HG03457 (cell line): ENCODE results near the gene RPTOR.

Experiments used
- ATAC-seq: cut with Tn5 transposase; IDR thresholded peaks from one replicate; pipeline ENCODE4 v1.9.1; 2021; ENCODE audit warnings: moderate number of reproducible peaks; ENCODE audit not compliant: unreplicated experiment

Gene RPTOR

DNA sequence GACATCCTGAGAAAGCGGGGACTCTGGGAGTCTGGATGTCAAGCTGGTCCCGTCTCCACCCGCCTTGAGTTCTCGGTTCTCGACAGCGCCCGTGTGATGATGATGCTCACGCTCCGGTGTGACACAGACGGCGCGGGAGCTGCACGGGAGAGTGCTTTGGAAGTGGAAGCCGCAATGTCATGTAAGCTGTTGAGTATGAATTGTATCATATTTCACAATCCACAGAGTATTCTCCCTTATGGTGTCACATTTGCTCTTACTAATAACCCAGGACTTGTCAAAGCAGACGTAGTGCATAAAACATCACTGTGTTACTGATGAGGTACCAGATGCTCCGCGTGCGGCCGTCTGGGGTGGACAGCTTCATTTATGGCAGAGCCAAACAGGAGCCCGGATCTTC is 229.5 kb downstream of the RPTOR start:
- no peak for ATAC-seq

DNA sequence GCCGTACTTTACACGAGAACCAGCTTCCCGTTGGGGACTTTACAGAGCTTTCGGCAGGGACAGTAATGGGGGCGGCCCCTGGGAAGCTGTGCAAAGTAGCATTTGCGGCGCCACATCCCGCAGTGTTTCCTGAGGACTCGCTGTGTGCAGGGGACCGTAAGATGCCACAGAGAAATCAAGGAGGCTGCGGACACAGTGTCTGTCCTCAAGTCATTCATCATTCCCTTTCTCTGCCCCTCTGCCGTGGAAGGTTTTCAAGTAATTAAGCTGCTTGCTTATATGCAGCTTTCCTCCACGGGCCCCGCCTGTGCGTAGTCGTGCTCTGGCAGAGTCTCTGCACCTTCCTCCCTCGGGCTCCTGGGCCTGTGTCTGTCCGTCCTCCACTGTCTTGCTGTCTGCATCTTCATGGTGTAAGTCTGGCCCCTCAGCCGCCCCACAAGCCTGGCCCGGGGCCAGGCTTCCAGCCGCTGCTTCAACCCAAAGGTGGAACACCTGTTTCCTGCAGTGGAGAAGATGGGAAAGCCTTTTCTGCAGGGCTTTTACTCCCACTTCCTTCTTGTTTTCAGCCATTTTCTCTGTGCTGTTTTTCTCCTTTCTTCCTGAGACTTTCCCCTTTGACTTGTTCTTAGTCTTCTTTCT is 230.1 kb downstream of the RPTOR start:
- no peak for ATAC-seq

DNA sequence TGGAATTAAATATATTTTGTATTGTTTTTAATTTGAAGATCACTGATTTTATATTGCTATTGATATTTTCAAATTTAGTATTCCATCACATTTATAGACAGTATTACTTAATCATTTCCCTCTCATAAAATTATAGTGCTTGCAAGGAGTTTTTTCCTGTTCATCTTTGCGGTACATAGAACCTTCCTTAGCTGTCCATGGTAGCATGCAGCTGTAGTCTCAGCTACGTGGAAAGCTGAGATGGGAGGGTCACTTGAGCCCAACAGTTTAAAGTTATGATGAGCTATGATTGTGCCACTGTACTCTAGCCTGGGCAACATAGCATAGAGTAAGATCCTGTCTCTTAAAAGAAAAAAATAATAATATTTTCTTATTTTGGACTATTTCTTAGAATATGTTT is 231.2 kb downstream of the RPTOR start:
- ATAC-seq: no peak

DNA sequence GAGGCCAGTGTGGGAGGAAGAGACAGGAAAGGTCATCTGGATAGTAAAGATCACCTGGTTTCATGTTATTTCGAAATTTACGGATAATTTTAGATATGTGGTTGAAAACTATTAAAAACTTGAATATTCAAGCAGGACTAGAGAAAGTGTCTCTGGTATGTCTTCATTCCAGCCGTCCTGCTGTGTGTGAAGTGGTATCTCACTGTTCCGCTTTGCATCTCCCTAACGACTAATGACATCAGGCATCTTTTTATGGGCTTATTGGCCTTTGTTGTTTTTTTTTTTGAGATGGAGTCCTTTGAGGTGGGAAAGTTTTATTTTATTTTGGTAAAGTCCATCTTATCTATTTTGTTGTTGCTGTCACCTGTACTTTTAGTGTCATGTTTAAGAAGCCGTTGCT is 232.6 kb downstream of the RPTOR start:
- no peak for ATAC-seq

- ATAC-seq: no peak
Observed at GRCh38 chr17:80778716-80779115, 234.1 kb downstream of the RPTOR start.

- ATAC-seq: no peak
Observed at GRCh38 chr17:80779336-80779735, 234.7 kb downstream of the RPTOR start.

DNA sequence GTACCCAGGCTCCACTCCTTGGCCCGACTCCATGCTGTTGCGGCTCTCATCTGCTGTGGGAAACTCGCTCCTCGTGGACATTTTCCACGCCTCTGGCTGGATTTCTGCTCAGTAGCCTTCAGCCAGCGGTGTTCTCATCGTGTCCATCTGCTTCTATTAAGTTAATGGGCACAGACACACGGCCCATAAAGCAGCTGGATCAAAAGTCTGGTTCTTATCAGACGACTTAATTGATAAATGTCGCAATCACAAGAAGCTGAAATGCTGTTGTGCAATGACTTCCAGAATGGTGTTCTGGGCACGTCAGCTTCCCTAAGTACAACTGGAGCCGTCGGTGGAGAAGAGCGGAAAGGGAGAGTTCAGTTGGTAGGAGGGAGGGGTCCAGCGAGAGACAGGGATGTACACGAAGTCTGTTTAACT is 235.3 kb downstream of the RPTOR start:
- no peak for ATAC-seq

GRCh38 chr17:80780381-80781198 is 236.0 kb downstream of the RPTOR start:
- no peak for ATAC-seq

- ATAC-seq: no peak
Observed at GRCh38 chr17:80781211-80781610, 236.6 kb downstream of the RPTOR start.

DNA sequence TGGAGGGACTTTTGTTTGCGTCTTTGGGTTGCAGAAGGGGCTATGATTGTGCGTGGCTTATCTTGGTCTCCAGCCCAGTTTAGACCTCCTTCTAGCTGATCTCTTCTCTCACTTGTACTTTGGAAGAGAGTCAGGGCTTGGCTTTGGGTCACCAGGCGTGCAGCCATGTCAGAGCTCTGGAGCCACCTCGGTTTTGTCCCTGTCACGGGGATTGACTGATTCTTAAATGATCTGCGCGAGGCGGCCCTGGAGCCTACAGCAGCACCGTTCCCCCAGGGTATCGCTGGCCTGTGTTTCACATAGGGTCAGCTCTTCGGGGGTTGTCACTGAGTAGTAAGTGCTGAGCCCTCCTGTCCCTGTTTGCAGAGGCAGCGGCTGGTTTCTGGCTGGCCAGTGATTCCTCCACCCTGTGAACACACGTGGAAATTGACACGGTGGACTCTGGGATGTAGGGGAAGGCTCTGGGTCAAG is 237.2 kb downstream of the RPTOR start:
- no peak for ATAC-seq

DNA sequence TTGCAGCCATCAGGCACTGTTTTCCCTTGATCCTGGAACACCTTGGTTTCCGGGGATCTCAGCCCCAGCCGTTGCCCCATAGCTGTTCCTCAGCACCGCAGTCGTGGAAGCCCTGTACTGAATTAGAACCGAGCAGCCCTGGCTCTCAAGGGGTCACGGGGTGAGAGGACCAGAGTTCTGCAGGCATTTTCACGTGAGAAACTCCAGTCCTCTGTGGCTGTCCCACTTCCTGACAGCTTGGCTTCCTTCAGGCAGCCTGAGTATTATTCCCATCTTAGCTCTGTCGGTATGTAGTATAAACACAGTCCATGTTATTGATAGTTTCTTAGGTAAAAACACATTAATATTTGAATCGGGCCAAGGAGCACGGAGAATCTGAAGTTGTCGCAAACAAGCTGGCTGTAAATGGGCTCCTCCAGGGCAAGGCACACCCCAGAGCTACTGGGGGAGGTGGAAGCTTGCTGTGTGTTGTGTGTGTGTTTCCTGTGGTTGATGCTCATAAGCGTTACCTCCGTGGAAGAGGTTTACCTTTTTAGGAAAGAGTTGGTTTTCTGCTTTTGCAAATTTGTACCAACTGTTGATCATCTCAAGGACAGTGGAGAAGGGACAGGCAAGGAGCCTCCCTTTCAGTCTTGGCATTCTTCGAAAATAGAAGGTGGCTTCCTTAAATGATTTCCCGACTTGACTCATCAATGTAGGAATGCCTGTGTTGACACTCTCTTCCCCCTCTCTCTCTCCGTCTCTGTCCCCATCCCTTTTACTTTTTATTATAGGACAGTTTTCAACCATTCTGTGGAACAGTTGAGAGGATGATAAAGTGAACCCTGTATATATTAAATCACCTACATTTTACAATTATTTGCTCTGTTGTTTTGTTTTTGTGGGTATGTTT is 238.1 kb downstream of the RPTOR start:
- no peak for ATAC-seq

DNA sequence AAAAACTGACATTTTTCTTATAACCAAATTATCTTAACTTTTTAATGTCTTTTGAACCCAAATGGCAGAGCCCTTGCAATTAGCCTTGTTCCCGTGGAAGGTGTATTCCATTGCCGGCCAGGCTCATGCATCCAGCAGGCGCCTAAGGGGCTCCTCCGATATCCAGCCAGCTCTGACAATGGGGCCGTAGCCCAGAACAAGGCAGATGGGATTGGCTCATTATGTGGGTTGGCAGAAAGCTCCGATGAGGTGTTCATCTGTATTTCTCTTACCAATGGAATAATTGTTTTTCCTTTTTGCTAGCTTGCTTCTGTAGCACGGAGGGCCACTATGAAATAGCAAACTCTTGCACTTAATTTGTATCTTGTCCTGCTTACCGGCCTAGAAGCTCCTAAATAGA is 238.8 kb downstream of the RPTOR start:
- ATAC-seq: no peak

DNA sequence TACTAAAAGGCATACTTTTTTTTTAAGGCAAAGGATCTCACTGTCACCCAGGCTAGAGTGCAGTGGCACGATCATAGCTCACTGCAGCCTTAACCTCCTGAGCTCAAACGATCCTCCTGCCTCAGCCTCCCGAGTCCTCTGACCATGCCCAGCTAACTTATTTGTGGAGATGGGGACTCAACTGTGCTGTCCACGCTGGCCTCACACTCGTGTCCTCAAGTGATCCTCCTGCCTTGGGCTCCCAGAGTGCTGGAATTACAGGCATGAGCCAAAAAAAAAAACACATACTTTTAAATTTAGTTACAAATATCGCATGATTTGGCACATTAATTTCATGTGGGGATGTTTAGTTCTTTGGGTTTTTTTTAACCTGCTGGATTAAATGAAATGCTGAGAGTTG is 239.3 kb downstream of the RPTOR start:
- no peak for ATAC-seq

GRCh38 chr17:80785477-80786178 is 241.0 kb downstream of the RPTOR start:
- ATAC-seq: no peak

GRCh38 chr17:80786470-80786869 is 241.8 kb downstream of the RPTOR start:
- no peak for ATAC-seq

GRCh38 chr17:80786887-80787286 is 242.2 kb downstream of the RPTOR start:
- ATAC-seq: no peak

DNA sequence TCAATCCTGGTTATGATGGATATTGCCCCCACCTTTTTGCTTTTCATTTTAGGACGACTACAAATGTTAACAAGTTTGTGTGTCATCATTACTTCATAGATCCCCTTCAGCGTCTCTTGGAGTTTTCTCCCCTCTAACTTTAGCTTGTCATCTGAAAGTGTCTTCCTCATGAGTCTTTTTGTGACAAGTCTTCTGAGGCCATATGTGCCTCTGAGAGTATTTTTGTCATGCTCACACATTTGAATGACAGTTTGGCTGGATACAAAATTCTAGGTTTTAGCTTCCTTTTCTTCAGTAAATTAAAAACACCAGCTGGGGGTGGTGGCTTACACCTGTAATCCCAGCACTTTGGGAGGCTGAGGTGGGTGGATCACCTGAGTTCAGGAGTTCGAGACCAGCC is 243.2 kb downstream of the RPTOR start:
- ATAC-seq: no peak

DNA sequence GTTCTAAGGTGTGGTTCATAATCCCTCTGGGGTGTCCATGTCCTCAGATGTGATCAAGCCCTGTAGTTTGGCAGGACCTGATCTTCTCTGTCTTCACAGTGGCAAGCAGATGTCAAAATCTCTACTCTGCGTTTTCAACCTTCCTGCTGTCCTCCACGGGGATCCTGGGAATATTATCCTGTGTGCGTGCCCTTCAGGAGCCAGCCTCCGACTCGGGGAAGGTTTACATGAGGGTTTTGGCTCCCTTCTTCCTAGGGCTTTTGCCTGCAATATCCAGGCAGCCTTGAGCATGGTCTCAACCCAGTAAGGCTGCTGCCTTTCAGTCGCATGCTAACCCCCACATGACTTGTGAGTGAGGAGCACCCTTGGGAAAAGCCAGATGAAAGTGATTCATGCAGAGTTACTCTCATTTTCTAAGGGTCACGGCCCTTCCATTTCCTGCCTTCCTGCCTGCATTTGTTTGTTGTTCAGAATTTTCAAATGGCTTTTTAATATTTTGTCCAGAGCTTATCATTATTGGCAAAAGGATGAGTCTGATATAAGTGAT is 244.8 kb downstream of the RPTOR start:
- no peak for ATAC-seq

- ATAC-seq: no peak
Observed at GRCh38 chr17:80790021-80790765, 245.6 kb downstream of the RPTOR start.
